ENCODE results near the gene SPECC1L.
"Not testable (repeated sequence)": the region's sequence is repeated elsewhere in the genome, so short reads cannot be mapped to it uniquely, and the experiment has no call there.

Gene SPECC1L

GRCh38 chr22:24270556-24271385 is at the start of gene SPECC1L:
SPECC1L (plus strand) TSS chr22:24270831; CDS start chr22:24302232, 31,401 bp downstream.
- DNase-seq (ENCODE audit: low read depth in 2 of 2), result peak; percentile 79 to 87

- no peak for DNase-seq (ENCODE audit: low read depth in 2 of 2)
Observed at GRCh38 chr22:24224468-24224867, 46.2 kb upstream of the SPECC1L start.

GRCh38 chr22:24225044-24225601 is 45.5 kb upstream of the SPECC1L start:
- DNase-seq (ENCODE audit: low read depth in 2 of 2), result no peak

GRCh38 chr22:24225951-24226350 is 44.7 kb upstream of the SPECC1L start:
- no peak for DNase-seq (ENCODE audit: low read depth in 2 of 2)

- DNase-seq (ENCODE audit: low read depth in 2 of 2), result peak; percentile 35 to 61
Observed at GRCh38 chr22:24230911-24231656, 39.5 kb upstream of the SPECC1L start.

- no peak for DNase-seq (ENCODE audit: low read depth in 2 of 2)
Observed at GRCh38 chr22:24231706-24232105, 38.9 kb upstream of the SPECC1L start.

- DNase-seq (ENCODE audit: low read depth in 2 of 2), result no peak
Observed at GRCh38 chr22:24232124-24232523, 38.5 kb upstream of the SPECC1L start.

- no peak for DNase-seq (ENCODE audit: low read depth in 2 of 2)
Observed at GRCh38 chr22:24232725-24233124, 37.9 kb upstream of the SPECC1L start.

- no peak for DNase-seq (ENCODE audit: low read depth in 2 of 2)
Observed at GRCh38 chr22:24233235-24233634, 37.4 kb upstream of the SPECC1L start.

GRCh38 chr22:24233816-24234215 is 36.8 kb upstream of the SPECC1L start:
- DNase-seq (ENCODE audit: low read depth in 2 of 2), result no peak

- no peak for DNase-seq (ENCODE audit: low read depth in 2 of 2)
Observed at GRCh38 chr22:24235315-24235714, 35.3 kb upstream of the SPECC1L start.

- DNase-seq (ENCODE audit: low read depth in 2 of 2), result no peak
Observed at GRCh38 chr22:24236656-24237055, 34.0 kb upstream of the SPECC1L start.

GRCh38 chr22:24238101-24238694 is 32.4 kb upstream of the SPECC1L start:
- DNase-seq (ENCODE audit: low read depth in 2 of 2), result not testable (repeated sequence)

GRCh38 chr22:24240381-24240780 is 30.2 kb upstream of the SPECC1L start:
- DNase-seq (ENCODE audit: low read depth in 2 of 2), result no peak

GRCh38 chr22:24240985-24241692 is 29.5 kb upstream of the SPECC1L start:
- not testable (repeated sequence) for DNase-seq (ENCODE audit: low read depth in 2 of 2)

- DNase-seq (ENCODE audit: low read depth in 2 of 2), result not testable (repeated sequence)
Observed at GRCh38 chr22:24243417-24243816, 27.2 kb upstream of the SPECC1L start.

GRCh38 chr22:24244144-24244787 is 26.4 kb upstream of the SPECC1L start:
- no peak for DNase-seq (ENCODE audit: low read depth in 2 of 2)

GRCh38 chr22:24245030-24245431 is 25.6 kb upstream of the SPECC1L start, which contains the start of gene GGT5:
GGT5 (minus strand) TSS chr22:24245082; CDS start chr22:24244725, 357 bp downstream.
- DNase-seq (ENCODE audit: low read depth in 2 of 2), result not testable (repeated sequence)

GRCh38 chr22:24245584-24246561 is 24.8 kb upstream of the SPECC1L start:
- DNase-seq (ENCODE audit: low read depth in 2 of 2), result not testable (repeated sequence)

Data from stimulated activated CD4-positive, alpha-beta T cell treated with anti-CD3 and anti-CD28 coated beads, Interleukin-15, amount 100 ng/mL, for 48 hours (primary cell).